Measurements from ENCODE around the gene ITGA7. TPM values are rescaled to one million over a fixed set of nuclear protein-coding genes. Genes with fewer than 3 reads are reported as not detected.

Gene ITGA7
- total RNA-seq, 1 experiment from 2014 or later, result 2.5 TPM

DNA sequence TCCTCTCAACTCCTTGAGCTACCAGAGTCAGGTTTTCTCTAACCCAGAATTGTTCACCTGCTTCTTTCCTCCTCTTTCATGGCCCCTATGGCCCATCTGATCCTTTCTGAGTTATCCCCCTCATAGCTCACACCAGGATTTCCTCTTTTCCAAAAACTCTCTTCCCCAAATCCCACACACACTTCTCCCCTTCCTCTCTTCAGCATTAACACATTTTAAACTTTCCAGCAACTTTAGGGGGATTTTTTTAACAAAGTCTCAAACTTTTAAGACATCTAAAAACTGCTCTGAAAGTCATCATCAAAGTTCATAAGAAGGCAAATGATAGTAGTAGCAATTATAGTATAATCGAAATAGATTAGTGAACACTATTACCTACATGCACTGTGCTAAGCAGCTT is 63.1 kb downstream of the ITGA7 start:
- DNase-seq (ENCODE audit: low read depth, low spot score), result no peak
- H3K4me3 ChIP-seq (ENCODE audit: low read depth in 2 of 2, low read length in 2 of 2), result no peak overlapping the region
- TF ChIP-seq, protein P1, sequence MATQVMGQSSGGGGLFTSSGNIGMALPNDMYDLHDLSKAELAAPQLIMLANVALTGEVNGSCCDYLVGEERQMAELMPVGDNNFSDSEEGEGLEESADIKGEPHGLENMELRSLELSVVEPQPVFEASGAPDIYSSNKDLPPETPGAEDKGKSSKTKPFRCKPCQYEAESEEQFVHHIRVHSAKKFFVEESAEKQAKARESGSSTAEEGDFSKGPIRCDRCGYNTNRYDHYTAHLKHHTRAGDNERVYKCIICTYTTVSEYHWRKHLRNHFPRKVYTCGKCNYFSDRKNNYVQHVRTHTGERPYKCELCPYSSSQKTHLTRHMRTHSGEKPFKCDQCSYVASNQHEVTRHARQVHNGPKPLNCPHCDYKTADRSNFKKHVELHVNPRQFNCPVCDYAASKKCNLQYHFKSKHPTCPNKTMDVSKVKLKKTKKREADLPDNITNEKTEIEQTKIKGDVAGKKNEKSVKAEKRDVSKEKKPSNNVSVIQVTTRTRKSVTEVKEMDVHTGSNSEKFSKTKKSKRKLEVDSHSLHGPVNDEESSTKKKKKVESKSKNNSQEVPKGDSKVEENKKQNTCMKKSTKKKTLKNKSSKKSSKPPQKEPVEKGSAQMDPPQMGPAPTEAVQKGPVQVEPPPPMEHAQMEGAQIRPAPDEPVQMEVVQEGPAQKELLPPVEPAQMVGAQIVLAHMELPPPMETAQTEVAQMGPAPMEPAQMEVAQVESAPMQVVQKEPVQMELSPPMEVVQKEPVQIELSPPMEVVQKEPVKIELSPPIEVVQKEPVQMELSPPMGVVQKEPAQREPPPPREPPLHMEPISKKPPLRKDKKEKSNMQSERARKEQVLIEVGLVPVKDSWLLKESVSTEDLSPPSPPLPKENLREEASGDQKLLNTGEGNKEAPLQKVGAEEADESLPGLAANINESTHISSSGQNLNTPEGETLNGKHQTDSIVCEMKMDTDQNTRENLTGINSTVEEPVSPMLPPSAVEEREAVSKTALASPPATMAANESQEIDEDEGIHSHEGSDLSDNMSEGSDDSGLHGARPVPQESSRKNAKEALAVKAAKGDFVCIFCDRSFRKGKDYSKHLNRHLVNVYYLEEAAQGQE (IDR thresholded peaks at IDR 0.05; ENCODE audit: insufficient read depth in 1 of 2, low read depth in 2 of 2, low read length in 1 of 2), result no peak
- TF ChIP-seq POLR2AphosphoS5 (IDR thresholded peaks at IDR 0.05; ENCODE audit: low read depth, low read length) (no peak), TCF7L2 (IDR thresholded peaks at IDR 0.05; ENCODE audit: low read depth, low read length) (no peak)
- no peaks in the 10 kb centered on the region for H3K27me3 ChIP-seq (ENCODE audit: control insufficient read depth, insufficient read depth, low read length)
- no peak overlapping the region for H3K27ac ChIP-seq (ENCODE audit: low read length)
- no peaks in the 10 kb centered on the region for H3K36me3 ChIP-seq (ENCODE audit: control insufficient read depth, insufficient read depth, low read length)
- no peaks in the 10 kb centered on the region for H3K4me1 ChIP-seq (ENCODE audit: control insufficient read depth, insufficient read depth, low read length)
- ATAC-seq, result no peak
- CTCF ChIA-PET, result no interaction called here
- no TSS peak for BruUV-seq (replicated peaks)
- no peaks in the 10 kb centered on the region for H3K9me3 ChIP-seq (ENCODE audit: control insufficient read depth, insufficient read depth, low read depth, low read length)
- in situ Hi-C loops (cut with HindIII; ENCODE audit: low pct_unique_long_range_greater_than_20kb, low sequenced_read_pairs), result no loop called here
- POLR2A ChIA-PET, result no interaction called here
- intact Hi-C loops (cut with micrococcal nuclease; ENCODE audit: unreplicated experiment), result no loop called here

DNA sequence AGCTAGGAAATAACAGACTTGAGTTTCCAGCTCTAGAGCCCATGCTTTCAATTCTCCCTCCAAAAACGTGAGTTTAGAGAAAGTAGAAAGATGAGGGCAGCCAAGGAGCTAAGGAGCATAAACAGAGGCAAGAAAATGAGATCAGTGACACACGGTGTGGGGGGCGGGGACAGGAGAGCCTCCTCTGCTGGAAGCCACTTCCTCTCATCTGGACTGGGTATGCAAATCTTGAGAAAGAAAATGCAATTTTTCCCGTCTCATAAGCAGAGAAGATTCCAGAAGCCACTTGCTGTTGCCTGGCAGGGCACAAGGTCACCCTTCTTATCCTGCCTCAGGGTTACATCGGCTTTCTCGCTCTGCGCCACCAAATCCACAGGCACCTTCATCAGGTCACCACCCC is 65.0 kb downstream of the ITGA7 start:
- H3K4me3 ChIP-seq (ENCODE audit: low read depth in 2 of 2, low read length in 2 of 2), result no peak overlapping the region
- no peak overlapping the region for H3K27ac ChIP-seq (ENCODE audit: low read length)
- in situ Hi-C loops (cut with HindIII; ENCODE audit: low pct_unique_long_range_greater_than_20kb, low sequenced_read_pairs), result no loop called here
- ChIA-PET CTCF (no interaction called here), POLR2A (no interaction called here)
- no peaks in the 10 kb centered on the region for H3K36me3 ChIP-seq (ENCODE audit: control insufficient read depth, insufficient read depth, low read length)
- DNase-seq (ENCODE audit: low read depth, low spot score) (no peak), ATAC-seq (no peak)
- H3K27me3 ChIP-seq (ENCODE audit: control insufficient read depth, insufficient read depth, low read length), result no peaks in the 10 kb centered on the region; the same call in 1 of the 2 replicates
- H3K9me3 ChIP-seq (ENCODE audit: control insufficient read depth, insufficient read depth, low read depth, low read length), result no peaks in the 10 kb centered on the region
- intact Hi-C loops (cut with micrococcal nuclease; ENCODE audit: unreplicated experiment), result no loop called here
- TF ChIP-seq, protein P2, sequence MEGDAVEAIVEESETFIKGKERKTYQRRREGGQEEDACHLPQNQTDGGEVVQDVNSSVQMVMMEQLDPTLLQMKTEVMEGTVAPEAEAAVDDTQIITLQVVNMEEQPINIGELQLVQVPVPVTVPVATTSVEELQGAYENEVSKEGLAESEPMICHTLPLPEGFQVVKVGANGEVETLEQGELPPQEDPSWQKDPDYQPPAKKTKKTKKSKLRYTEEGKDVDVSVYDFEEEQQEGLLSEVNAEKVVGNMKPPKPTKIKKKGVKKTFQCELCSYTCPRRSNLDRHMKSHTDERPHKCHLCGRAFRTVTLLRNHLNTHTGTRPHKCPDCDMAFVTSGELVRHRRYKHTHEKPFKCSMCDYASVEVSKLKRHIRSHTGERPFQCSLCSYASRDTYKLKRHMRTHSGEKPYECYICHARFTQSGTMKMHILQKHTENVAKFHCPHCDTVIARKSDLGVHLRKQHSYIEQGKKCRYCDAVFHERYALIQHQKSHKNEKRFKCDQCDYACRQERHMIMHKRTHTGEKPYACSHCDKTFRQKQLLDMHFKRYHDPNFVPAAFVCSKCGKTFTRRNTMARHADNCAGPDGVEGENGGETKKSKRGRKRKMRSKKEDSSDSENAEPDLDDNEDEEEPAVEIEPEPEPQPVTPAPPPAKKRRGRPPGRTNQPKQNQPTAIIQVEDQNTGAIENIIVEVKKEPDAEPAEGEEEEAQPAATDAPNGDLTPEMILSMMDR (IDR thresholded peaks at IDR 0.05), result no peak
- no peak for TF ChIP-seq SIN3A (IDR thresholded peaks at IDR 0.05; ENCODE audit: borderline replicate concordance, insufficient read depth, low read depth, low read length)
- no peak for TF ChIP-seq TCF7L2 (IDR thresholded peaks at IDR 0.05; ENCODE audit: low read depth, low read length)
- TF ChIP-seq, protein P1 (IDR thresholded peaks at IDR 0.05; ENCODE audit: insufficient read depth in 1 of 2, low read depth in 2 of 2, low read length in 1 of 2), result no peak
- TF ChIP-seq POLR2AphosphoS5 (IDR thresholded peaks at IDR 0.05; ENCODE audit: low read depth, low read length), result no peak
- H3K4me1 ChIP-seq (ENCODE audit: control insufficient read depth, insufficient read depth, low read length), result no peaks in the 10 kb centered on the region
- BruUV-seq (replicated peaks), result no TSS peak

Data from Panc1 (cell line).